Ovary (tissue), 3 donors: ENCODE measurements around the gene RASA2.

Source experiments
- CTCF ChIP-seq, 3 donors: fragments of 450-650 bp in 2 of 3; fragments of 200-600 bp in 1 of 3; IDR thresholded peaks; one replicate each; pipeline versions ENCODE4 v1.5.1 to v1.8.0; 2016 to 2022; ENCODE audit warnings: antibody characterized with exemption in 3 of 3, mild to moderate bottlenecking in 1 of 3
- EP300 ChIP-seq: sonication (generic); formaldehyde crosslinking; IDR thresholded peaks from one replicate; pipeline ENCODE4 v1.6.1; 2017; ENCODE audit warnings: antibody characterized with exemption
- POLR2A ChIP-seq: fragments of 450-650 bp; IDR thresholded peaks from one replicate; pipeline ENCODE4 v1.6.1; 2017; ENCODE audit warnings: antibody characterized with exemption, mild to moderate bottlenecking, moderate library complexity
- donor health status: DM: no; HTN: no; CAD: no.

- TF ChIP-seq CTCF (IDR thresholded peaks at IDR 0.05) (no peak), EP300 (no peak), POLR2A (no peak)
Observed at GRCh38 chr3:141642215-141642614, 155.4 kb downstream of the RASA2 start.
